Measurements from ENCODE around the gene ATP5F1D.
"Not testable (repeated sequence)": the region's sequence is repeated elsewhere in the genome, so short reads cannot be mapped to it uniquely, and the experiment has no call there.

The ATP5F1D gene

GRCh38 chr19:1245494-1246264, 4.1 kb downstream of the ATP5F1D start:
- H3K4me2 ChIP-seq (ENCODE audit: low read length), result no peak overlapping the region
- H3K4me3 ChIP-seq (ENCODE audit: low read depth, low read length), result no peak overlapping the region
- H3K18ac ChIP-seq (ENCODE audit: low read length), result no peak overlapping the region
- no peak overlapping the region for H3K23ac ChIP-seq (ENCODE audit: low read length)
- H3K9me3 ChIP-seq (ENCODE audit: insufficient read depth, low read depth, low read length), result no peaks in the 10 kb centered on the region
- H3K79me1 ChIP-seq (ENCODE audit: low read length), result peaks cover 26% of the 10 kb centered on the region
- H2BK12ac ChIP-seq (ENCODE audit: low read length), result no peak overlapping the region
- no peak overlapping the region for H3K14ac ChIP-seq (ENCODE audit: low read length)
- no peak overlapping the region for H4K12ac ChIP-seq (ENCODE audit: low read depth, low read length)
- peaks cover 11 to 18% of the 10 kb centered on the region in 2 experiments for H3K4me1 ChIP-seq (ENCODE audit: control insufficient read depth in 1 of 2, insufficient read depth in 2 of 2, low read length in 2 of 2)
- H2BK120ac ChIP-seq (ENCODE audit: insufficient read depth, low read length, poor library complexity), result no peak overlapping the region
- no peak overlapping the region for H4K91ac ChIP-seq (ENCODE audit: low read depth, low read length)
- no peaks in the 10 kb centered on the region for H3K27me3 ChIP-seq (ENCODE audit: insufficient read depth, low read length)
- no peak overlapping the region for H2BK5ac ChIP-seq (ENCODE audit: low read depth, low read length, poor library complexity)
- no peak for DNase-seq
- H3K27ac ChIP-seq (ENCODE audit: low read depth, low read length), result no peak overlapping the region
- H3K79me2 ChIP-seq (ENCODE audit: control insufficient read depth, insufficient read depth, low read length, poor library complexity), result peaks cover 22% of the 10 kb centered on the region
- peaks cover 18 to 20% of the 10 kb centered on the region in 2 experiments for H3K36me3 ChIP-seq (ENCODE audit: control insufficient read depth in 1 of 2, insufficient read depth in 2 of 2, low read length in 2 of 2)
- H2AFZ ChIP-seq (ENCODE audit: insufficient read depth, low read length, poor library complexity), result no peak overlapping the region
- H4K8ac ChIP-seq (ENCODE audit: low read depth, low read length), result no peak overlapping the region
- WGBS (ENCODE audit: extremely low coverage, insufficient coverage, insufficient read length), result no CpG with 5 or more reads among the region's 26 CpGs
- no peak overlapping the region for H3K4ac ChIP-seq (ENCODE audit: low read depth, low read length)
- no peak overlapping the region for H3K9ac ChIP-seq (ENCODE audit: low read length)
- peak overlapping the region; percentile 28 for H2AK5ac ChIP-seq (ENCODE audit: low read length)

- H3K27ac ChIP-seq (ENCODE audit: low read depth, low read length); H3K4ac ChIP-seq (ENCODE audit: low read depth, low read length); H3K14ac ChIP-seq (ENCODE audit: low read length); H3K4me3 ChIP-seq (ENCODE audit: low read depth, low read length); H2BK5ac ChIP-seq (ENCODE audit: low read depth, low read length, poor library complexity); H3K9ac ChIP-seq (ENCODE audit: low read length); H4K8ac ChIP-seq (ENCODE audit: low read depth, low read length); H2BK120ac ChIP-seq (ENCODE audit: insufficient read depth, low read length, poor library complexity); H4K91ac ChIP-seq (ENCODE audit: low read depth, low read length); H2AFZ ChIP-seq (ENCODE audit: insufficient read depth, low read length, poor library complexity); H2BK12ac ChIP-seq (ENCODE audit: low read length); H2AK5ac ChIP-seq (ENCODE audit: low read length); H3K4me2 ChIP-seq (ENCODE audit: low read length); H3K23ac ChIP-seq (ENCODE audit: low read length); H3K18ac ChIP-seq (ENCODE audit: low read length); DNase-seq; H4K12ac ChIP-seq (ENCODE audit: low read depth, low read length); H3K27me3 ChIP-seq (ENCODE audit: insufficient read depth, low read length); H3K9me3 ChIP-seq (ENCODE audit: insufficient read depth, low read depth, low read length): not testable (repeated sequence)
- H3K36me3 ChIP-seq (ENCODE audit: control insufficient read depth in 1 of 2, insufficient read depth in 2 of 2, low read length in 2 of 2), result peaks cover 23 to 27% of the 10 kb centered on the region in 2 experiments
- H3K4me1 ChIP-seq (ENCODE audit: control insufficient read depth in 1 of 2, insufficient read depth in 2 of 2, low read length in 2 of 2), result peaks cover 8 to 15% of the 10 kb centered on the region in 2 experiments
- H3K79me1 ChIP-seq (ENCODE audit: low read length), result peaks cover 34% of the 10 kb centered on the region
- no CpG with 5 or more reads among the region's 27 CpGs for WGBS (ENCODE audit: extremely low coverage, insufficient coverage, insufficient read length)
- peaks cover 28% of the 10 kb centered on the region for H3K79me2 ChIP-seq (ENCODE audit: control insufficient read depth, insufficient read depth, low read length, poor library complexity)
These were observed 4.9 kb downstream of the ATP5F1D start for GRCh38 chr19:1246265-1247087.

DNA sequence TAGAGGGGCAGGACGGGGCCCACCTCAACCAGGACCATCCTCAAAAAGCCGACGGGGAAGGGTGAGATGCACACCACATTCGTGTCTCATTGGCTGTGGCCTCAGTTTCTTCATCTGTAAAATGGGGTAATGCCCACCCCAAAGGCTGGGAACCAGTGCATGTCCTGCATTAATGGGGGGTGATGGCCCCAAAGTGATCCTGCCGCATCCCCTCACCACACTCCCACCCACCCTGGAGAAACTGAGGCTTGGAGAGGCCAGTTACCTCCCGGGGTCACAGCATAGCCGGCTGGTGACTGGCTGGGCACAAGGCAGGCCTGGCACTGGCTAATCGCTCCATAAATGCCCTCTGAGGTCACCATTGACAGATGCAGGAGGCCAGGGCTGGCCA, 6.2 kb downstream of the ATP5F1D start:
- Histone ChIP-seq H3K36me3 (ENCODE audit: control insufficient read depth in 1 of 2, insufficient read depth in 2 of 2, low read length in 2 of 2) (peaks cover 34 to 38% of the 10 kb centered on the region in 2 experiments), H2AFZ (ENCODE audit: insufficient read depth, low read length, poor library complexity) (peak overlapping the region; percentile 74), H3K4me1 (ENCODE audit: control insufficient read depth in 1 of 2, insufficient read depth in 2 of 2, low read length in 2 of 2) (peaks cover 12 to 13% of the 10 kb centered on the region in 2 experiments), H2AK5ac (ENCODE audit: low read length) (peak overlapping the region; percentile 49), H3K4me3 (ENCODE audit: low read depth, low read length) (peak overlapping the region; percentile 37), H3K9ac (ENCODE audit: low read length) (no peak overlapping the region), H3K27ac (ENCODE audit: low read depth, low read length) (peak overlapping the region; percentile 69), H3K9me3 (ENCODE audit: insufficient read depth, low read depth, low read length) (no peaks in the 10 kb centered on the region), H3K18ac (ENCODE audit: low read length) (peak overlapping the region; percentile 97), H3K79me1 (ENCODE audit: low read length) (peaks cover 42% of the 10 kb centered on the region), H3K23ac (ENCODE audit: low read length) (no peak overlapping the region), H4K8ac (ENCODE audit: low read depth, low read length) (peak overlapping the region; percentile 89), H3K27me3 (ENCODE audit: insufficient read depth, low read length) (no peaks in the 10 kb centered on the region), H3K14ac (ENCODE audit: low read length) (peak overlapping the region; percentile 86), H4K12ac (ENCODE audit: low read depth, low read length) (no peak overlapping the region), H3K4me2 (ENCODE audit: low read length) (peak overlapping the region; percentile 80), H2BK5ac (ENCODE audit: low read depth, low read length, poor library complexity) (peak overlapping the region; percentile 94), H3K4ac (ENCODE audit: low read depth, low read length) (peak overlapping the region; percentile 20), H2BK120ac (ENCODE audit: insufficient read depth, low read length, poor library complexity) (peak overlapping the region; percentile 82), H2BK12ac (ENCODE audit: low read length) (peak overlapping the region; percentile 46), H3K79me2 (ENCODE audit: control insufficient read depth, insufficient read depth, low read length, poor library complexity) (peaks cover 33% of the 10 kb centered on the region), H4K91ac (ENCODE audit: low read depth, low read length) (peak overlapping the region; percentile 90)
- WGBS (ENCODE audit: extremely low coverage, insufficient coverage, insufficient read length), result no CpG with 5 or more reads among the region's 8 CpGs
- DNase-seq, result no peak

DNA sequence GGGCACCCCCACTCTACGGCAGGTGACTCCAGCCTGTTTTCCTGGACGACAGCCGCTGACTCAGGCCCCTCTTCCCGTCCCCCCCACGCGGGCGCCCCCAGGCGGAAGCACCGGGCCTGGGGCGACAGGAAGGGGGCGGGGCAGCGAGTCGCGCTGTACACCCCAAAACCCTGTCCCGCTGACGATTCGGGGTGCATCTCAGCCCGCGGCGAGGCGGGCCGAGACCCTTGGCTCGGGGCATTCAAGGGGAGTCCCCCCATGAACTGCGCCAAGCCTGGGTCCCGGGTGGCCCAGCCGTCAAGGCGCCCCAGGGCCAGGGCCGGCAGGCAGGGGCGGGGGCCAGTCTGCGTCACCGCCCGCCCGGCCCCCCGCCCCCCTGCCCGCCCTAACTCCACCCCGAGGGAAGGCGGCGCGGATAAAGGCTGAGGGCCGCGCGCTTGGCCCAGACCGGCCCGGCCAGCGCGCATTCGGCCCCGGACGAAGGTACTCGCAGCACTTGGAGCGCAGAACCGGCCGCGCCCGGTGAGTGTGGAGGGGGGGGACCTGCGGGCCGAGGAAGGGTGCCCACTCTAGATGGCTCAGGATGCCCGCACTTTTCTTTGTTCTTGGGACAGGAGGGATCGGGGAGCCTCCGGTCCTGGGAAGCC, 6.7 kb downstream of the ATP5F1D start, which contains the start of gene MIDN:
Gene MIDN, plus strand, starts transcription at position 445 of the 647 bp plus-strand sequence. CDS start 1,714 bp downstream, outside the sequence.
- Histone ChIP-seq H2BK5ac (ENCODE audit: low read depth, low read length, poor library complexity) (peak within 1 kb of the TSS; percentile 96), H2BK120ac (ENCODE audit: insufficient read depth, low read length, poor library complexity) (peak within 1 kb of the TSS; percentile 94), H4K8ac (ENCODE audit: low read depth, low read length) (peak within 1 kb of the TSS; percentile 92), H3K14ac (ENCODE audit: low read length) (peak within 1 kb of the TSS; percentile 95), H4K91ac (ENCODE audit: low read depth, low read length) (peak within 1 kb of the TSS; percentile 94), H3K4me3 (ENCODE audit: low read depth, low read length) (peak within 1 kb of the TSS; percentile 81), H2AFZ (ENCODE audit: insufficient read depth, low read length, poor library complexity) (peak within 1 kb of the TSS; percentile 74), H3K9me3 (ENCODE audit: insufficient read depth, low read depth, low read length) (no peaks in the 10 kb centered on the region), H3K27ac (ENCODE audit: low read depth, low read length) (peak within 1 kb of the TSS; percentile 98), H3K36me3 (ENCODE audit: control insufficient read depth in 1 of 2, insufficient read depth in 2 of 2, low read length in 2 of 2) (peaks cover 40 to 43% of the 10 kb centered on the region in 2 experiments), H3K79me1 (ENCODE audit: low read length) (peaks cover 43% of the 10 kb centered on the region), H3K4me2 (ENCODE audit: low read length) (peak within 1 kb of the TSS; percentile 80), H3K79me2 (ENCODE audit: control insufficient read depth, insufficient read depth, low read length, poor library complexity) (peaks cover 35% of the 10 kb centered on the region), H3K23ac (ENCODE audit: low read length) (no peak within 1 kb of the TSS), H4K12ac (ENCODE audit: low read depth, low read length) (peak within 1 kb of the TSS; percentile 78), H2BK12ac (ENCODE audit: low read length) (peak within 1 kb of the TSS; percentile 52), H3K27me3 (ENCODE audit: insufficient read depth, low read length) (no peaks in the 10 kb centered on the region), H2AK5ac (ENCODE audit: low read length) (peak within 1 kb of the TSS; percentile 82), H3K9ac (ENCODE audit: low read length) (peak within 1 kb of the TSS; percentile 86), H3K4ac (ENCODE audit: low read depth, low read length) (peak within 1 kb of the TSS; percentile 80), H3K4me1 (ENCODE audit: control insufficient read depth in 1 of 2, insufficient read depth in 2 of 2, low read length in 2 of 2) (peaks cover 15 to 16% of the 10 kb centered on the region in 2 experiments), H3K18ac (ENCODE audit: low read length) (peak within 1 kb of the TSS; percentile 97)
- no CpG with 5 or more reads among the region's 60 CpGs for WGBS (ENCODE audit: extremely low coverage, insufficient coverage, insufficient read length)
- peak; percentile 83 to 93 for DNase-seq
